AG04449 (cell line): ENCODE measurements around the gene CTPS2.
"Not testable (repeated sequence)": the region's sequence is repeated elsewhere in the genome, so short reads cannot be mapped to it uniquely, and the experiment has no call there.

Source experiments
- CTCF ChIA-PET: fragments of 350-600 bp; formaldehyde crosslinking; extraction: SDS; loops from one replicate; lab custom pipeline; 2021; ENCODE audit warnings: antibody characterized with exemption; lab: Yijun Ruan, JAX
- POLR2A ChIA-PET: fragments of 400-600, 350-600 bp; formaldehyde crosslinking; extraction: SDS; loops from one replicate; lab custom pipeline; 2020; ENCODE audit warnings: antibody characterized with exemption, inconsistent platforms; lab: Yijun Ruan, JAX
- DNase-seq: peaks from one replicate; pipeline ENCODE4 v3.0.0-alpha.2; 2010; ENCODE audit warnings: low read depth, low spot score
- H3K4me3 ChIP-seq: 2 replicates; pipeline ENCODE4 v1.5.1; 2011; ENCODE audit warnings: low read depth, mild to moderate bottlenecking, control low read depth, low read length
- CTCF ChIP-seq: IDR thresholded peaks from one replicate; pipeline ENCODE4 v1.5.1; 2011; ENCODE audit warnings: mild to moderate bottlenecking, moderate library complexity, low read length, control low read depth, inconsistent platforms; ENCODE audit not compliant: insufficient read depth; ENCODE audit errors: missing control alignments

CTPS2 gene

DNA sequence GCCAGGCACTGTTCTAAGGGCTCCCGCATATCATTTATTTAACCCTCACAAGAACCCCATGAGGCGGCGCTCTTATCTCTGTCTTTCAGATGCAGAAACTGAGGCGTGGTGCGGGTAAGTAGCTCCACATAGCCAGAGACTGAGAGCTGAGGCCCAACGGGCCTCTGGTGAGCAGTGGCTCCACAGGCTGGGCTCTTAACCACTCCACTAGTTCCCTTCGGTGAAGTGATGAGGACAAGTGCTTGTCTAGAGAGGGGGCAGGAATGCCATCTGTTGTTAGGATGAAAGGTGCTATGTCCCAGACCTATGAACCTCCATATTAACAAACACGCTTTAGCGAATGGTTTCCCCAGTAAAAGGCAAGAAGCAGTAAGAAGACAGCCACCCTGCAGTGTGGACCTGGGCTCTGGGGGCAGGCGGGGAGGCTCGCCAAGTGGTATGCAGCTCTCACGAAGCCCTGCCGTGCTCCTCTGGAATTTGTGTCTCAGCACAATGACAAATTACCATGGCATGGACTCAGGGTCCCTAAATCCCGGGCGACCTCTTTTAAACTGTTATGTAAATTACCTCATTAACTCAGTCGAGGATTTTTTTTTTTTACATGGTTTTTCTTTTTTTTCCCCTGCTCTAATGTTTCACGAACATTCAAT, 83.4 kb downstream of the CTPS2 start:
- ChIA-PET CTCF (interaction anchor here (0.5 to 0.9 kb wide), 2 partner anchors 28 to 192 kb away, joined by 3 to 4 read pairs; no protein-coding TSS in a partner anchor), POLR2A (no interaction called here)
- no peak for DNase-seq
- TF ChIP-seq CTCF: no peak
- no peak overlapping the region for H3K4me3 ChIP-seq

DNA sequence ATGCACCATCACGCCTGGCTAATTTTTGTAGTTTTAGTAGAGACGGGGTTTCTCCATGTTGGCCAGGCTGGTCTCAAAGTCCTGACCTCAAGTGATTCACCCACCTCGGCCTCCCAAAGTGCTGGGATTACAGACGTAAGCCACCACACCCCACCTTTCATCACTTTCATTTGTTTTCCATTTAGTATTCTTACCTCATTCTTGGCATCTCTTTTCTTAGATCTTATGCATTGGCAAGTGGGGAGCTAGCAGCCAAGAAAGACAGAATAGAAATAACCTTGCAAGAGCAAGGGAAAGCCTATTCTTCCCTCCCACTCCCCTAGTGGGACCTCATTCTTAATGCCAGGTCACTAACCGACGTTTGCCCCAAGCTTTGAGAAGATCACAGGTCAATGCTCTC, 84.0 kb downstream of the CTPS2 start:
- DNase-seq, POLR2A ChIA-PET, CTCF ChIA-PET, H3K4me3 ChIP-seq: not testable (repeated sequence)

- TF ChIP-seq CTCF: no peak
- ChIA-PET CTCF (interaction anchor here (1.0 to 1.4 kb wide), 2 partner anchors 13 to 182 kb away, joined by 3 read pairs; no protein-coding TSS in a partner anchor), POLR2A (no interaction called here)
- H3K4me3 ChIP-seq: no peak overlapping the region
- no peak for DNase-seq
These were observed 93.4 kb downstream of the CTPS2 start for GRCh38 chrX:16619024-16619423.

- no peak for TF ChIP-seq CTCF
- ChIA-PET CTCF (interaction anchor here (1.0 to 1.4 kb wide), 2 partner anchors 13 to 182 kb away, joined by 3 read pairs; no protein-coding TSS in a partner anchor), POLR2A (no interaction called here)
- H3K4me3 ChIP-seq: no peak overlapping the region
- no peak for DNase-seq
These were observed 94.0 kb downstream of the CTPS2 start for GRCh38 chrX:16618422-16618821.

DNA sequence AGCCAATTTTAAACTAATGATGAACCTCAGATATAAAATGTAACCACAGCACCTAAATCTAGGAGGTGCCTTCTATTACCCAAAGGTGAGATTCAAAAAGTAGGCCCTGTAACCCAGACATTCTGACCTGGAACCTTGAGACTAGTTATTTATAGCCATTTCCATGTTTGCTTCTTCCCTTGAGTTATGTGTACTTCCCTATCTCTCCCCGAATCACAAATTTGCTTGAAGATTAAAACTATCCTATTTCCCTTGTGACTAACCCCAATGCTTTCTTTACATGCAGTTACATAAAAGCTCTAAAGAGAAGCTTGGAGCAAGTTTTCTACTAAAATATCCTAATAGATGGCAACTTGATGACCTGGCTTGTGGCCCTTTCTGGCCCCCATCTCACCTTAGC, 95.1 kb downstream of the CTPS2 start:
- H3K4me3 ChIP-seq: no peak overlapping the region
- no peak for TF ChIP-seq CTCF
- ChIA-PET POLR2A (no interaction called here), CTCF (no interaction called here)
- no peak for DNase-seq

GRCh38 chrX:16612257-16612897, 100.1 kb downstream of the CTPS2 start:
- no peak overlapping the region for H3K4me3 ChIP-seq
- ChIA-PET CTCF (interaction anchor here (1.1 kb wide), 1 partner anchor 18 kb away, joined by 3 read pairs; no protein-coding TSS in a partner anchor), POLR2A (no interaction called here)
- no peak for TF ChIP-seq CTCF
- no peak for DNase-seq

DNA sequence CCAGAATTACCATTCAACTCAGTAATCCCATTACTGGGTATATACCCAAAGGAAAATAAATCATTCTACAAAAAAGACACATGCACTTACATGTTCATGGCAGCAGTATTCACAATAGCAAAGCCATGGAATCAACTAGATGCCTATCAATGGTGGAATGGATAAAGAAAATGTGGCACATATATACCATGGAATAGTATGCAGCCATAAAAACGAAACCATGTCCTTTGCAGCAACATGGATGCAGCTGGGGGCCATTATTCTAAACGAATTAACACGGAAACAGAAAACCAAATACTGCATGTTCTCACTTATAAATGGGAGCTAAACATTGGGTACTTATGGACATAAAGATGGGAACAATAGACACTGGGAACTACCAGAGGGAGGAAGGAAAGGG, 101.8 kb downstream of the CTPS2 start:
- CTCF ChIA-PET: interaction anchor here (1.2 kb wide), 1 partner anchor 174 kb away, joined by 4 read pairs; no protein-coding TSS in a partner anchor
- POLR2A ChIA-PET, DNase-seq, H3K4me3 ChIP-seq: not testable (repeated sequence)
